Tracheal epithelial cell (primary cell): ENCODE data around the gene DTD1. TPM values are rescaled to one million over a fixed set of nuclear protein-coding genes. Genes with fewer than 3 reads are reported as not detected.

Experiments used
- total RNA-seq: library from RNA; depleted of rRNA; stranded (reverse); fragments of >200 nt; gene quantifications from 2 replicates; pipeline ENCODE4 v1.2.1, GENCODE V29; 2014

The DTD1 gene
- 97.6 and 123 TPM in 2 replicates for total RNA-seq

GRCh38 chr20:18587665-18588573, at the start of gene DTD1:
Gene DTD1 (plus strand): TSS chr20:18588054. CDS start chr20:18588073, 19 bp downstream.

GRCh38 chr20:18566892-18567738, 20.7 kb upstream of the DTD1 start, which contains the start of gene SMIM26:
Gene SMIM26 (plus strand): TSS chr20:18567432. CDS start chr20:18567479, 47 bp downstream.

GRCh38 chr20:18813483-18813882, 225.6 kb downstream of the DTD1 start, which contains the start of gene SCP2D1:
Gene SCP2D1 (plus strand): TSS chr20:18813783. CDS start chr20:18813816, 33 bp downstream.

Other genes starting within 250 kb of the DTD1 start
- 0.72 and 1.3 TPM in 2 replicates for gene DZANK1, start 121.0 kb upstream of the DTD1 start, total RNA-seq
- 5.8 and 11.1 TPM in 2 replicates for gene POLR3F, start 120.7 kb upstream of the DTD1 start, total RNA-seq
- gene RBBP9, start 90.8 kb upstream of the DTD1 start, total RNA-seq, result 11.9 and 12.0 TPM in 2 replicates
- 73.5 and 101 TPM in 2 replicates for gene SEC23B, start 80.1 kb upstream of the DTD1 start, total RNA-seq
- gene SMIM26, start 20.6 kb upstream of the DTD1 start, total RNA-seq, result 119 and 133 TPM in 2 replicates
- not detected in 2 replicates for gene SCP2D1, start 225.7 kb downstream of the DTD1 start, total RNA-seq